GM21367 (cell line): ENCODE measurements around the gene CBLL1.

Source experiments
- ATAC-seq: cut with Tn5 transposase; IDR thresholded peaks from one replicate; pipeline ENCODE4 v1.9.1; 2021; ENCODE audit not compliant: unreplicated experiment

The CBLL1 gene, protein sequence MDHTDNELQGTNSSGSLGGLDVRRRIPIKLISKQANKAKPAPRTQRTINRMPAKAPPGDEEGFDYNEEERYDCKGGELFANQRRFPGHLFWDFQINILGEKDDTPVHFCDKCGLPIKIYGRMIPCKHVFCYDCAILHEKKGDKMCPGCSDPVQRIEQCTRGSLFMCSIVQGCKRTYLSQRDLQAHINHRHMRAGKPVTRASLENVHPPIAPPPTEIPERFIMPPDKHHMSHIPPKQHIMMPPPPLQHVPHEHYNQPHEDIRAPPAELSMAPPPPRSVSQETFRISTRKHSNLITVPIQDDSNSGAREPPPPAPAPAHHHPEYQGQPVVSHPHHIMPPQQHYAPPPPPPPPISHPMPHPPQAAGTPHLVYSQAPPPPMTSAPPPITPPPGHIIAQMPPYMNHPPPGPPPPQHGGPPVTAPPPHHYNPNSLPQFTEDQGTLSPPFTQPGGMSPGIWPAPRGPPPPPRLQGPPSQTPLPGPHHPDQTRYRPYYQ

DNA sequence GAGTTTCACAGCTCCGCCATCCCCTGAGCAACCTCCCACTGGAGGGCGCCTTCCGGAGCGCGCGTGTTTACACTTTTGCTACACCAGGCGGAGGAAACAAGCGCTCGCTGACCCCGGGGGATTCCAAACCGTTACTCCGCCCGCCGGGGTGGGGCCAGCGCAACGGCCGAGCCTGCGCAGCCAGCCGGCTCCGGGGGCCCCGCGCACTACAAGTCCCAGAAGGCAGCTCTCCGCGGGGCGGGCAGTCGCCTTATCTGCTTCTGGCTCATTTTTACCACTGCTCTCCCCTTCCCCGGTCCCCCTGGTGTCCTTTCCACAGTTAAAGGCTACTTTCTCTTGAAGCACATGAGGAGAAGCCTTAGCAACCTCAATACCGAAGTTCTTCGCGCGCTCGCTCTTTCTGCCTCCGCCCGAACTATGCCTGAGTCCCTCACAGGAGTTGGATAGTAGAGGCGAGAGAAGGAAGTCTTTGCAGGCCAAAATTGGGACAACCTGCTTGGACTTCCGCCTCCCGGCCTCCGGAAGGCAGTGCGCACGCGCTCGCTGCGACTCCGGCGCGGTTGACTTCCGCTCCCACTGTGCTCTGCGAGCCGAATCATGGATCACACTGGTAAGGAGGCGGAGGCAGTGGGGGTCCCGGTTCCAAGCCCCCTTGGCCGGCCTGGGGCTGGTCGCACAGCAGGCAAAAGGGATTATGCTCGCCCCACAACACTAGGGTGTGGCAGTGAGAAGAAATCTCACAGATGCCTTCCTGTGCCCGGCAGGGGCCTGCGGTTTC is at the start of gene CBLL1:
Gene CBLL1 (plus strand): TSS at position 576 of the 778 bp plus-strand sequence. CDS start 22 bp downstream, at position 598.
- ATAC-seq = peak; percentile 90

DNA sequence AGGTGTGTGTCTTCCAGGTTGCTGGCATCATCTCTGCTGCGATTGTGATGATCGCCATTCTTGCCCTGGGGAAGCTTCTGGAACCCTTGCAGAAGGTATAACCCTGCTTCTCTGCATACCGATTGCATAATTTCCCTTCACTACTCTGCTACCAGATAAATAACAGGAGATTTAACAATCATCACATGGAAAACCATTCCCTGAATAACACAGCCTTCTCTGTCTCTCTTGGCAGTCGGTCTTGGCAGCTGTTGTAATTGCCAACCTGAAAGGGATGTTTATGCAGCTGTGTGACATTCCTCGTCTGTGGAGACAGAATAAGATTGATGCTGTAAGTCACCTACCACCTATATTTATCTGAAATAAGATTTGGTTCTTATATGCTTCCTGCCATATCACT is 49.6 kb upstream of the CBLL1 start:
- ATAC-seq = no peak

DNA sequence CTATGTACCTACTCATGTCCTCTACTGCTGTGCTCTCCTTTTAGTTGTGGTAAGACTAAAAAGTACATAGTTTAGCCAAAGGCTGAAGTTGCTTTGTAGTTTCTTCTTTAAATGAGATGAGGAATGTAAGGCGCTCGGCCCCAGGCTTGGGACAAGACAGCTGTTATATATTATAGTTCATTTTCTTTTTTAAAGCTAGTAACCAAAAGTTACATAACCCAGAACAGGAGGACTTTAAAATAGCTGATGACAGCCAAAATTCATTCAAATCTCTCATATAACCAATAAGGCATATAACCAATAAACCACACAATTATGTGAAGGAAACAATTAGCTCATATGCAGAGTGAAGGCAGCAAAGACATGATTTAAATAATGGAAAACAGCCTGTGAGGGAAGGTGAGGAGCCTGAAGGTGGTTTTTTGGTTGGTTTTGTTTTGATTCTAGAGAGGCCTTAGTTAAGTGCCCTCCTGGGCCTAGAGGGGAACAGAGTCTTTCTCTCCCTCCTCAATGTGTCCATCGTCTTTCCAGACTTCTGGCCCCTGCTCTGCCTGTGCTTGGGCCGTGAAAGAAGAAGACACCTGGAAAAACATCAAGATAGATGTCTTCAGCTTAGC is 47.5 kb upstream of the CBLL1 start:
- no peak for ATAC-seq

DNA sequence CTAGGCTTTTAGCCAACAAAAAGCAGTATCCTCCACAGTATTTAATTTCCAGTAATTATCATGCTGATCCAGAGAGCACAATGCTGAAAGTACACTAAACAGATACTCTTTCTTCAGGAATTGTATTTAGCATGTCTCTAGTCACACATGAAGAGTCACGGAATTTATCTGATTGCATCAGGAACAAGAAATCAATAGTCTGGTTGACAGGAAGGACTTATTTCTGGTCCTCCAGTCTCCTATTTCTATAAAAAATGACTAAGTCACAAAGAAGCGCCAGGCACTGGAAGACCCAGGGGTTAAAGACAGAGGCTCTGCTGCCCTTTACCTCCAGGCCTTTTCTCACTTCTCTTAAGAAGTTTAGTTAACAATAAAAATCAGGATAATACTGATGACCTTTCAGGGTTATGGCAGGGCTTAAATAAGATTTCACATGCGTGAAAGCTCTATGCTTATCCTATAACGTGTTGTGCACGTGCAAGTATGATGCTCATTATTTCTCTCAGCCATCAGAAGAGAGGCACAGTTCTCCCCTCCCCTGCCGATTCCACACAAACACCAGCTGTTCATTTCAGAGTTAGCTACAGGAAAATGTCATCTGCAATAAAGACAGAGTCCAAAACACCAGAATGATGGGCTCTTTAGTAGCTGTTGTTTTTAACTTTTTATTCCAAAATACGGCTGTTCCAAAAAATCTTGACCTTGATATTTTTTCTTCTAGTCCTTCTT is 46.5 kb upstream of the CBLL1 start:
- ATAC-seq = no peak

DNA sequence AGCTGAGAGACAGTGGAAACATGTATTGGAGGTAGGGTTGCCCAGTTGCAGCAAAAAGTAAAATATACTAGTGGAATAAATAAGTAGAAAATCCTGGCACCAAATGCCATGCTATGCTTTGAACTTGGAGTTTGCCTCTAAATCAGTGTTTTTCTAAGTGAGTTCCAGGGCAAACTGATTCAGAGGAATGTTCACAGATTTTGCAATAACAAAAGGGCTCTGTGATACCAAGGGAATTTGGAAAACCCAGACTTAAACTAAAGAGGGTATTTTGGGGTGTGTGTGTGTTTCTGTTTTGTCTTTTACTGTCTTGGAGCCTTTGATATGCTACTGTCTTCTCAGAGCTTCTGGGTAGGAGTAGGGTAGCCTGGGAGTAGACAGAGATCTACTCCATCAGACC is 43.4 kb upstream of the CBLL1 start:
- ATAC-seq = no peak

DNA sequence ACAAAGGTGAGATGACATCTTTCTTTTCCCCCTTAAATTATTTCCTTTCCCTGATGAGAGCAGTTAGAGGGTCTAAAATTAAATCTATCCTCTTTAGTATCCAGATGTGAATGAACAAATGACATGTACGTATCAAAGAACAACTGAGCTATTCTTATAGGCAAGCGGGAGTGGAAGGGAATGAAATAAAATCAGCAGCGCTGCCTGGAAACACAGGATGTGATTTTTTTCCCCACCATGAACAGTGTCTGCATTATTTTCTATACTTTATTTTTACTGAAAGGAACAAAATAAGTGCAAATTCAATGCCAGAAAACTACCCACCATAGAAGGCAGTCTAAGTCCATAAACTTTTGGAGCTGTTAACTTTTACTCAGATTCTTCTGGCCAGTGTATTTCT is 42.8 kb upstream of the CBLL1 start:
- ATAC-seq = no peak

DNA sequence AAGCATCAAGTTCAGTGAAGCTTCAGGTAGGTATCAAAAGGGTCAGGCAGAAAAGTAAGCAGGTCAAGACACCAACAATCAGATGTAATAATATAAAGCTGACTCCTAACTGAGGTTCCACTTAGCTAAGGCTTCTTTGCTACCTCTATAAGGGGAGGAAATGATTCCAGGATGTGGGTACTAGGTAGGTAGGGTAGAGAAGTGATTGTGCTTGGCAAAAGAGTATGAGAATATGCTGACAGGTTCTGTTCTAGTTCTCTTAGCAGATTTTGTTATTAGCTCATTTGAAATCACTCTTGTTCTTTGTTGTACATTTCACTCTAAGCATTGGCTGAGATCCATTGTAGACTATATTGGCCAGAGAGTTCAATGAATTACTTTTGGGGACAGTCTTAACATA is 40.7 kb upstream of the CBLL1 start:
- ATAC-seq = no peak

DNA sequence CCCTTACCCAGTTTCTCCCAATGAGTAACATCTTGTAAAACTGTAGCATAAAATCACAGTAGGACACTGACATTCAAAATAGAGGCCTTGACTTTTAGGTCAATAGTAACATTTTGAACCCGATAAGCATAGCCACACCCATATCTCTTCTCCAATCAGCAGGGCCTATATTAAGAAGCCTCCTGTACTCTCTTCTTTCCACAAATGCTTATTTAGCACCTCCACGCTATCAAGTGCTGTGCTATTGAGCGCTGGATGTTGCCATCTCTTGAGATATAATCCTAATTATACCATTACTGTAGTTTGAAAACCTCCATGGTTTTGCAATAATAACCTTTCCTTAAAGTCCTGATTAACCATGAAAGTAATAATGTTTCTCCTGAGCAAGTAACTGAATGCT is 40.1 kb upstream of the CBLL1 start:
- no peak for ATAC-seq

DNA sequence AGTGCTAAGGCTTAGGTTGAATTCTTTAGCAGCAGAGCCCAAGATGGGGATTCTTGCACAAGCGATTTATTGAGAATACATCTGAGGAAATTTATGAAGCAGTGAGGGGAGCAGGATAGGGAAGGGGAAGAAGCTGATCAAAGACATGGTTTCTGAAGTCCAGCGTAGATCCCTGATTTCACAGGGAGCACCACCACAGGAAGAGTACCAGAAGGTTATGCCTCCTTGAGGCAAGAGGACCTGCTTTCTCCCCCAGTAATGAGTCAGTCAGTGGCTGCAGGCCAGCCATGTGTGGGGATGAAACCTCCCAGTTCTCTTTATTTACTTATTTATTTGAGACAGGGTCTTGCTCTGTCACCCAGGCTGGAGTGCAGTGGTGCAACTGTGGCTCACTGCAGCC is 35.0 kb upstream of the CBLL1 start:
- ATAC-seq = no peak

DNA sequence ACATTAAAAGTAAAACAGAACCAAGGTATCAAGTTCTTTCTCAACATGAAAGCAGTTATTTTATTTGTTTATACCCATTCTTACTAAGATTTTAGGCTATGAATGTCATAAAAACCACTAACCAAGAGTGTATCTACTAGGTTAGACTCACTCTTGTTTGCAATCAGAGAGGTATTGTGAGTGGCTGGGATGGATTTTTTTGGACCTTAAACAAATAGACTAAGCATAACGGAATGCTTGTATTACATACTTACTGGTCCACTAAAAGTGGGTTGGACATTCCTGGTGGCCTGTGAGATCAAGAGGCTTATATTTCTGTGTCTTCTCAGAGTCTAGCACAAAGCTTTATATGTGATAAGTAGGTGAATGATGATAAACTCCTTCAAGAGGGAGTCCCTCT is 32.6 kb upstream of the CBLL1 start:
- ATAC-seq = no peak

DNA sequence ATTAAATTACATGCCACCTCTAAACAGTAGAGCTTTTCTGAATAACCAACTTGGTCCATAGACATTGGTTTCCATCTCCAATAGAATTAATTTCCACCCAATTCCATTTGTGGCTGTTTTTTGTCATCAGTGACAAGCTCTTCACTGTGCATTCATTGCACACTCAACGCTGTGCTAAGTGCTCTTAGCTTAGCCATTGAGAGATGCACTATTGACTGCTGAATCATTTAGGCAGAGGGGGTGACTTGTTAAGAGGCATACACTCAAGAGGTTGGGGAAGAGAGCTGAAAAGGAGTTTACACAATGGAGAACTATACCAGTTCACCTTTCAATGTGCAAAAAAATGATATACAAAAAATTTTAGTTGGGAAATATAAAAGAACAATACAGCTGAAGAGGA is 31.9 kb upstream of the CBLL1 start:
- ATAC-seq = no peak

DNA sequence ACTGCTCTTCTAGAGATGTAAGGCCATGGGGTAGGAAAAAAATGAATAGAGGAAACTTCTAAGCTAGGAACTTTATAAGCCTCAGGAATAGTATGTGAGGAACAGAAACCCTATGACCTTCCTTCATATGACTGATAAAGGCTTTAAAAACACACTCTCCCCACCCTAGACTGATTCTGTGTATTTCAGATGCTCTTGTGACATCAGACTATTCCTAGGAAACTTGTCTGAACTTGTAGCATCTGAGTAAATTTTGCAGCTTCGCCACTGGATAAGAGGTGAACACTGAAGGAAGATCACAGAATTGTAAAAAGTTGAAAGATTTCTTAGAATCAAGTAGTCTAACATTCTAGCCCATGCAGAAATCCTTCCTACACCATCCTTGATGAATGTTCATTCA is 31.0 kb upstream of the CBLL1 start:
- ATAC-seq = no peak

DNA sequence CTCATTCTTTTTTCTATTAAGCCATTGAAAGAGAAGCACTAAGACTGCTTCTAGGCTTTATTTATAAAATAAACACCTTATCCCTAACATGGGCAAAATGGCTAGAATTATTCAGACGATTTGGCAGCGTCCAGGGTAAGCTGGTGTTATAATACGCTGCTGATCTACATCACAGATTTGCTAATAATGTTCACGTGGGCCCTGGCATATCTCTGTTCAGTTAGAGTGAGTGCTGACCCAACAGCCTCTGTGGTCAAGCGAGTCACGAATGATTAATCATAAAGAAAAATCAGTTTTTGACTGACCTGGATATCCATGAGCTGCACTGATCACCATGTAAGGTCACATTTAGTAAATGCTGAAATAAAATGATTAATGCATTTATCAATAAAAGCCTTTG is 28.4 kb upstream of the CBLL1 start:
- ATAC-seq = no peak

DNA sequence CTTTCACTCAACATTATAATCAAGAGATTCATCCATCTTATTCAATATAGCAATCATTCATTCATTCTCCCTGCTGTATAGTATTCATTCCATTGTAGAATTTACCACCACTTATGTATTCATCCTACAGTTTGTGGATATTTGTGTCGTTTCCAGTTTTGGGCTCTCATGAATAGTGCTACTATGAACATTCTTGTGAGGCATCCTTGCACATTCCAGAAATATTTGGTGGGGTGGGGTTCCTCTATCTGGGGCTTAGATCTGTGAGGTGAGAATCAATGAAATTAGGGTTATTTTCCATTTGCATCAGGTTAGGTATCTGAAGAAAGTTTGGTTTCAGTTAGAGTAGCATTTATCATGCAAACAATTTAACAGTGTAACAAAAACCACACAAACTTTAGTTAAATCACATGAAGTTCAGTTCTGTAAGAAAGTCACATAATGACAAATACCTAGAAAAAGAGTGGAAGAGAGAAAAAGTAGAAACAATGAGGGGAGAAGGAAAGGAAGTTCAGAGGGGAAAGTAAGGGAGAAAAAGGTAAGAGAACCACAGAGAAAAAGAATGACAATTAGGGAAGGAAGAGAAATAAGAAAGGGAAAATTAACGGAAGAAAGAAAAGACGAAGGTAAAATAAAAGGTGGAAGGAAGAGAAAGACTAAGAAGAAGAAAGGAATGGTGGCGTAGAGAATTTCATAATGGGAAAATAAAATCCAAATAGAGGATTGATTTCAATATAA is 25.3 kb upstream of the CBLL1 start:
- no peak for ATAC-seq

DNA sequence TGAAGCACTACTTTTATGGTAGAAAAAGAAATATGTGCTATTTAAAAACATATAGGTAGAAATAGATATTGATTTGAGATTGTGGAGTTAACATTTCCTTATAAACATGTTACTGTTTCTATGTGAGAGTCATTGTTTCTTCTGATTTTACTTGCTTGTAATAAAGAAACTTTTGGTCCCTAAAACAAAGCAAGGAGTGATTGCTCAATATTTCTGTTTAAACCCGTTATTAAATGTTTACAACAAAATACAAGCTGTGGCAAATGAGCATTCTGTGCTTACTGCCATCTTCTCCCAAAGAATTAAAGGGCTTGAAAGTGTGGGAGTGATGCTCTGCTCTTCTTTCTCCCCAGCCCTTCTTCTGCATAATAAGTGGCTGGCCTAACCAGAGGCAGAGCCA is 22.7 kb upstream of the CBLL1 start:
- no peak for ATAC-seq

DNA sequence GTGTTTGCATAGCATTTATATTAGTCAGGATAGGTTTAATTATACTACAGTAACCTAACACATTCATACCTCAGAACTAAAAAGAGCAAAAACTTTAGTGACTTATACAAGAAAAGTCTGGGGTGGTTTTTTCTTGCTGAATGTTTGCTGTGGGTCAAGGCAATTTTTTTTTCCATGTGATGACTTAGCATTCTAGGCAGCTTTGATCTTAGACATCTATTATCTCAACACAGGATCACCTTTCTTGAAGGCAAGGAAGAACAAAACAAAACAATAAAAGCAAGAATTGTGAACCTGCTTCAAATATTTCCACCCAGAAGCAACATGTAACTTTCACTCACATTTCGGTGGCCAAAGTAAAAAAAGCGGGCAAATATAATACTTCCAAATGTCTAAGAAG is 20.7 kb upstream of the CBLL1 start:
- ATAC-seq = no peak

DNA sequence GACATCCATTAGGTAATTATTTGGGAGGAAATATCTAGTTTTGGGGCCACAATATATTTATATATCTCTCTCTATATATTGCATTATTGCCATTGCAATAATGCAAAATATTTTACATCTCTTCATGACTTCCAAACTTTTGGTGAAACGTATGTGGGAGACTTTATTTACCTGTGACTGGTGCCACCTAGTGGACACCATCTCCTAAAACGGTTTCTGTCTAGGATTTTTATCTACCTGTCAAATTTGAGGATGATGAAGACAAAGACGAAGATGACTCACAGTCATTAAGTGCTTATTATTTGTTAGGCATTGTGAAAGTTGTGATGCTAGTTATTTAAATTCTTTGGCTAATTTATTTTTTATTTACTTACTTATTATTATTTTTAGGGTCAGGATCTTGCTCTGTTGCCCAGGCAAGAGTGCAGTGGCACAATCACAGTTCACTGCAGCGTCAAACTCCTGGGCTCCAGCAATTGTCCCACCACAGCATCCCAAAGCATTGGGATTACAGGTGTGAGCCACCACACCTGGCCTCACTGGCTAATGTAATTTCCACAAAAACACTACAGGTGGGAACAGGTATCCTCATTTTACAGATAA is 18.7 kb upstream of the CBLL1 start:
- no peak for ATAC-seq

DNA sequence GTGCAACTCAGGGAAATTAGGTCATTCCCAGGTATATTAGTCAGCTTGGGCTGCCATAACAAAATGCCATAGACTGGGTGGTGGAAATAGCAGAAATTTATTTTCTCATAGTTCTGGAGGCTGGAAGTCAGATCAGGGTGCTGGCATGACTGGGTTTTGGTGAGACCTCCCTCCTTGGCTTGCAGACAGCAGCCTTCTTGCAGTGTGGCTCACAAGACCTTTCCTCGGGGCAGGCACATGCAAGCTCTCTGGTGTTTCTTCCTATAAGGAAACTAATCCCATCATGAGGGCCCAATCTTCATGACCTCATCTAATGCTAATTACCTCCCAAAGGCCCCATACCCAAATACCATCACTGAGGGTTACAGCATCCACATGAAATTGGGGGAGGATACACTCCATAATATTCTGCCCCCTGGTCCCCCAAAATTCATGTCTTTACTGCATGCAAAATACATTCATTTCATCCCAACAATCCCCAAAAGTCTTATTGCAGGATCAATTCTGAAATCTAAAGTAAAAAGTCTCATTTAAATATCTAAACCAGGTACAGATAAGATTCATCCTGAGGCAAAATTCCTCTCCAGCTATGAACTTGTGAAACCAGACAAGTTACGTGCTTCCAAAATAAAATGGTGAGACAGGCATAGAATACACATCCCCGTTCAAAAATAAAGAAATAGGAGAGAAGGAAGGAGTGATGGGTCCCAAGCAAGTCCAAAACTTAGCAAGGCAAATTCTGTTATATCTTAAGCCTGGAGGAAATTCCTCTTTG is 17.4 kb upstream of the CBLL1 start:
- no peak for ATAC-seq

DNA sequence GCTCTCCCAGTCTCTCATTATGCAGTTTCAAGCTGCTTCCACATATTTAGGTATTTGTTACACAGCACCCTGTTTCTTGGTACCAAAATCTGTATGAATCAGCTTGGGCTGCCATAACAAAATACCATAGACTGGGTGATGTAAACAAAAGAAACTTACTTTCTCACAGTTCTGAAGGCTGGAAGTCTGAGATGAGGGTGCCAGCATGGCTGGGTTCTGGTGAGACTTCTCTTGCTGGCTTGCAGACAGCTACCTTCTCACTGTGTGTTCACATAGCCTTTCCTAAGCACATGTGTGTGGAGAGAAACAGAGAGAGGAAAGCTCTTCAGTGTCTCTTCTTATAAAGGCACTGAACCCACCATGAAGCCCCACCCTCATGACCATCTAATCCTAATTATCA is 15.7 kb upstream of the CBLL1 start:
- no peak for ATAC-seq
